Measurements from ENCODE around the gene RYR2.

DNA sequence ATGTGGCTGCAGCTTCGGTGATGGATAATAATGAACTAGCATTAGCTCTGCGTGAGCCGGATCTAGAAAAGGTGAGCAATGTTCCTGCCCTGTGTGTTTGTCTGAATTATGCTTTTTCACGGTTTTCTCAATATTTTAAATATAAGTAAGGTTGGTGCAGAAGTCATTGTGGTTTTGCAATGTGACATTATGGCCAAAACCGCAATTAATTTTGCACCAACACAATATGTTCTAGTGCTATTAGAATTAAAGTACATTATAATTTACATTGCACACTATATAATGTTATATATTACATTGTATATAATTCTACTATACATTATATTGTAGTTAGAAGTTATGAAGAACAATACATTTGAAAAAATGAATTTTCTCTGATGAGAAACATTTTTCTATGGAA lies 592.9 kb downstream of the RYR2 start:
- TF ChIP-seq CTCF (conservative IDR thresholded peaks at IDR 0.05; ENCODE audit: low read length) (no peak), EZH2phosphoT487 (IDR thresholded peaks at IDR 0.05; ENCODE audit: borderline replicate concordance, low read depth, low read length) (no peak)
